ENCODE results near the gene VIM.

- no peak for TF ChIP-seq ZNF274 (IDR thresholded peaks at IDR 0.05; ENCODE audit: low read depth, low read length)
- no peak for TF ChIP-seq POLR2AphosphoS5 (IDR thresholded peaks at IDR 0.05; ENCODE audit: low read depth, low read length)
- TF ChIP-seq SIN3A (IDR thresholded peaks at IDR 0.05; ENCODE audit: low read depth), result no peak
- no peak for TF ChIP-seq EGR1 (IDR thresholded peaks at IDR 0.05; ENCODE audit: low read depth)
- TF ChIP-seq POLR2A (IDR thresholded peaks at IDR 0.05; ENCODE audit: borderline replicate concordance, extremely low read depth, insufficient read depth, insufficient read length), result no peak
- TF ChIP-seq CTCF (IDR thresholded peaks at IDR 0.05 in 2 of 3, conservative IDR thresholded peaks at IDR 0.05 in 1 of 3; ENCODE audit: borderline replicate concordance in 1 of 3, insufficient read depth in 1 of 3, low read depth in 2 of 3, low read length in 2 of 3), result no peak
- TF ChIP-seq REST (IDR thresholded peaks at IDR 0.05; ENCODE audit: low read depth), result no peak
- no peak for TF ChIP-seq EZH2phosphoT487 (IDR thresholded peaks at IDR 0.05; ENCODE audit: borderline replicate concordance)
These were observed 35.5 kb downstream of the VIM start for GRCh38 chr10:17263580-17263979.

All from HCT116 (cell line).